ENCODE results near the gene WDR45B.

Gene WDR45B

GRCh38 chr17:82653651-82654528, 5.6 kb upstream of the WDR45B start:
- no peak overlapping the region for H2BK15ac ChIP-seq (ENCODE audit: low read depth, poor library complexity, severe bottlenecking)
- no peak overlapping the region for H2BK120ac ChIP-seq (ENCODE audit: low read depth, low read length)
- peaks cover 4 to 23% of the 10 kb centered on the region in 2 experiments for H3K36me3 ChIP-seq (ENCODE audit: control insufficient read depth in 1 of 2, insufficient read depth in 2 of 2, low read depth in 1 of 2, low read length in 2 of 2)
- H3K79me1 ChIP-seq (replicated peaks; ENCODE audit: low read length, poor library complexity, severe bottlenecking), result no peaks in the 10 kb centered on the region
- H3K27ac ChIP-seq (ENCODE audit: low read length, poor library complexity, severe bottlenecking), result no peak overlapping the region
- WGBS, result 90% methylated on average over 30 of the region's 30 CpGs
- no peaks in the 10 kb centered on the region for H3K27me3 ChIP-seq (ENCODE audit: control insufficient read depth in 1 of 2, insufficient read depth in 1 of 2, low read length in 2 of 2)
- H3K18ac ChIP-seq (ENCODE audit: low read depth in 1 of 2, low read length in 2 of 2), result no peak overlapping the region
- no peak overlapping the region for H3K4ac ChIP-seq (ENCODE audit: low read depth in 1 of 2, low read length in 2 of 2)
- no peak overlapping the region for H2BK12ac ChIP-seq (ENCODE audit: low read length in 2 of 2)
- H3K4me1 ChIP-seq (ENCODE audit: control insufficient read depth, insufficient read depth, low read depth, low read length), result peaks cover 3% of the 10 kb centered on the region
- no peak overlapping the region for H4K91ac ChIP-seq (ENCODE audit: low read length)
- no peak overlapping the region for H3K4me3 ChIP-seq (ENCODE audit: insufficient read depth in 1 of 2, low read depth in 1 of 2, low read length in 2 of 2)
- no peak overlapping the region for H4K8ac ChIP-seq (ENCODE audit: low read length)
- H3K14ac ChIP-seq (ENCODE audit: low read length in 2 of 2), result no peak overlapping the region
- DNase-seq, result no peak
- no peak overlapping the region for H3K9ac ChIP-seq (ENCODE audit: low read length)
- H2BK5ac ChIP-seq (ENCODE audit: low read depth, low read length, poor library complexity, severe bottlenecking), result no peak overlapping the region
- no peak overlapping the region for H3K4me2 ChIP-seq (ENCODE audit: low read length, poor library complexity, severe bottlenecking)
- no peak overlapping the region for H2AK5ac ChIP-seq (ENCODE audit: low read length, severe bottlenecking)
- no peaks in the 10 kb centered on the region for H3K9me3 ChIP-seq (ENCODE audit: control insufficient read depth, low read length)
- no peak overlapping the region for H3K23ac ChIP-seq (ENCODE audit: low read length in 2 of 2)
- H2AFZ ChIP-seq (ENCODE audit: low read depth, low read length), result no peak overlapping the region

GRCh38 chr17:82650723-82651122, 2.5 kb upstream of the WDR45B start:
- no peak overlapping the region for H2BK15ac ChIP-seq (ENCODE audit: low read depth, poor library complexity, severe bottlenecking)
- no peak overlapping the region for H2BK12ac ChIP-seq (ENCODE audit: low read length in 2 of 2)
- H3K27me3 ChIP-seq (ENCODE audit: control insufficient read depth in 1 of 2, insufficient read depth in 1 of 2, low read length in 2 of 2), result no peaks in the 10 kb centered on the region
- no peak overlapping the region for H3K4me3 ChIP-seq (ENCODE audit: insufficient read depth in 1 of 2, low read depth in 1 of 2, low read length in 2 of 2)
- no peak overlapping the region for H2AK5ac ChIP-seq (ENCODE audit: low read length, severe bottlenecking)
- H3K27ac ChIP-seq (ENCODE audit: low read length, poor library complexity, severe bottlenecking), result no peak overlapping the region
- H2BK5ac ChIP-seq (ENCODE audit: low read depth, low read length, poor library complexity, severe bottlenecking), result no peak overlapping the region
- DNase-seq, result no peak
- H3K18ac ChIP-seq (ENCODE audit: low read depth in 1 of 2, low read length in 2 of 2), result no peak overlapping the region
- H3K4me1 ChIP-seq (ENCODE audit: control insufficient read depth, insufficient read depth, low read depth, low read length), result peaks cover 9% of the 10 kb centered on the region
- no peak overlapping the region for H3K14ac ChIP-seq (ENCODE audit: low read length in 2 of 2)
- H4K8ac ChIP-seq (ENCODE audit: low read length), result no peak overlapping the region
- no peak overlapping the region for H3K4me2 ChIP-seq (ENCODE audit: low read length, poor library complexity, severe bottlenecking)
- H2AFZ ChIP-seq (ENCODE audit: low read depth, low read length), result no peak overlapping the region
- peaks cover 0 to 4% of the 10 kb centered on the region in 2 experiments for H3K36me3 ChIP-seq (ENCODE audit: control insufficient read depth in 1 of 2, insufficient read depth in 2 of 2, low read depth in 1 of 2, low read length in 2 of 2)
- H3K9ac ChIP-seq (ENCODE audit: low read length), result no peak overlapping the region
- no peak overlapping the region for H2BK120ac ChIP-seq (ENCODE audit: low read depth, low read length)
- H3K79me1 ChIP-seq (replicated peaks; ENCODE audit: low read length, poor library complexity, severe bottlenecking), result no peaks in the 10 kb centered on the region
- H3K4ac ChIP-seq (ENCODE audit: low read depth in 1 of 2, low read length in 2 of 2), result no peak overlapping the region
- H3K23ac ChIP-seq (ENCODE audit: low read length in 2 of 2), result no peak overlapping the region
- H4K91ac ChIP-seq (ENCODE audit: low read length), result no peak overlapping the region
- WGBS, result 95% methylated on average over 8 of the region's 10 CpGs
- H3K9me3 ChIP-seq (ENCODE audit: control insufficient read depth, low read length), result no peaks in the 10 kb centered on the region

- Histone ChIP-seq H4K8ac (ENCODE audit: low read length) (no peak overlapping the region), H3K18ac (ENCODE audit: low read depth in 1 of 2, low read length in 2 of 2) (peak overlapping the region in 1 of 2 experiments; percentile 29), H2BK12ac (ENCODE audit: low read length in 2 of 2) (no peak overlapping the region), H3K9me3 (ENCODE audit: control insufficient read depth, low read length) (no peaks in the 10 kb centered on the region), H3K4me1 (ENCODE audit: control insufficient read depth, insufficient read depth, low read depth, low read length) (peaks cover 11% of the 10 kb centered on the region), H4K91ac (ENCODE audit: low read length) (no peak overlapping the region), H2BK15ac (ENCODE audit: low read depth, poor library complexity, severe bottlenecking) (no peak overlapping the region), H3K4me2 (ENCODE audit: low read length, poor library complexity, severe bottlenecking) (no peak overlapping the region), H3K9ac (ENCODE audit: low read length) (no peak overlapping the region), H2AK5ac (ENCODE audit: low read length, severe bottlenecking) (peak overlapping the region; percentile 52), H2BK120ac (ENCODE audit: low read depth, low read length) (no peak overlapping the region), H3K4me3 (ENCODE audit: insufficient read depth in 1 of 2, low read depth in 1 of 2, low read length in 2 of 2) (peak overlapping the region in 1 of 2 experiments; percentile 33), H3K23ac (ENCODE audit: low read length in 2 of 2) (no peak overlapping the region), H3K27ac (ENCODE audit: low read length, poor library complexity, severe bottlenecking) (no peak overlapping the region), H3K14ac (ENCODE audit: low read length in 2 of 2) (no peak overlapping the region), H3K79me1 (replicated peaks; ENCODE audit: low read length, poor library complexity, severe bottlenecking) (no peaks in the 10 kb centered on the region), H3K4ac (ENCODE audit: low read depth in 1 of 2, low read length in 2 of 2) (no peak overlapping the region), H2AFZ (ENCODE audit: low read depth, low read length) (no peak overlapping the region), H2BK5ac (ENCODE audit: low read depth, low read length, poor library complexity, severe bottlenecking) (no peak overlapping the region), H3K27me3 (ENCODE audit: control insufficient read depth in 1 of 2, insufficient read depth in 1 of 2, low read length in 2 of 2) (no peaks in the 10 kb centered on the region), H3K36me3 (ENCODE audit: control insufficient read depth in 1 of 2, insufficient read depth in 2 of 2, low read depth in 1 of 2, low read length in 2 of 2) (peaks cover 0 to under 1% of the 10 kb centered on the region in 2 experiments)
- no peak for DNase-seq
- 92% methylated on average over 21 of the region's 22 CpGs for WGBS
Measured at GRCh38 chr17:82649501-82650261, 1.4 kb upstream of the WDR45B start.

GRCh38 chr17:82648742-82649331, 593 bp upstream of the WDR45B start:
- Histone ChIP-seq H4K91ac (ENCODE audit: low read length) (no peak overlapping the region), H3K4ac (ENCODE audit: low read depth in 1 of 2, low read length in 2 of 2) (peak overlapping the region; percentile 66 to 87), H3K4me2 (ENCODE audit: low read length, poor library complexity, severe bottlenecking) (peak overlapping the region; percentile 77), H2BK15ac (ENCODE audit: low read depth, poor library complexity, severe bottlenecking) (peak overlapping the region; percentile 26), H3K9me3 (ENCODE audit: control insufficient read depth, low read length) (no peaks in the 10 kb centered on the region), H2AFZ (ENCODE audit: low read depth, low read length) (peak overlapping the region; percentile 44), H2AK5ac (ENCODE audit: low read length, severe bottlenecking) (peak overlapping the region; percentile 39), H3K79me1 (replicated peaks; ENCODE audit: low read length, poor library complexity, severe bottlenecking) (no peaks in the 10 kb centered on the region), H3K9ac (ENCODE audit: low read length) (peak overlapping the region; percentile 84), H3K27me3 (ENCODE audit: control insufficient read depth in 1 of 2, insufficient read depth in 1 of 2, low read length in 2 of 2) (no peaks in the 10 kb centered on the region), H3K23ac (ENCODE audit: low read length in 2 of 2) (peak overlapping the region in 1 of 2 experiments; percentile 27), H3K14ac (ENCODE audit: low read length in 2 of 2) (peak overlapping the region in 1 of 2 experiments; percentile 45), H3K27ac (ENCODE audit: low read length, poor library complexity, severe bottlenecking) (no peak overlapping the region), H3K4me3 (ENCODE audit: insufficient read depth in 1 of 2, low read depth in 1 of 2, low read length in 2 of 2) (peak overlapping the region; percentile 54 to 76), H3K18ac (ENCODE audit: low read depth in 1 of 2, low read length in 2 of 2) (peak overlapping the region; percentile 45 to 46), H2BK5ac (ENCODE audit: low read depth, low read length, poor library complexity, severe bottlenecking) (no peak overlapping the region), H2BK12ac (ENCODE audit: low read length in 2 of 2) (peak overlapping the region in 1 of 2 experiments; percentile 68), H3K36me3 (ENCODE audit: control insufficient read depth in 1 of 2, insufficient read depth in 2 of 2, low read depth in 1 of 2, low read length in 2 of 2) (peaks cover 6 to 8% of the 10 kb centered on the region in 2 experiments), H2BK120ac (ENCODE audit: low read depth, low read length) (no peak overlapping the region), H3K4me1 (ENCODE audit: control insufficient read depth, insufficient read depth, low read depth, low read length) (peaks cover 11% of the 10 kb centered on the region), H4K8ac (ENCODE audit: low read length) (peak overlapping the region; percentile 81)
- 66% methylated on average over 6 of the region's 37 CpGs for WGBS
- DNase-seq, result peak; percentile 12

Data from mesenchymal stem cell (in vitro differentiated cells and primary cell).